Measurements from ENCODE around the gene CTSC. TPM values are rescaled to one million over a fixed set of nuclear protein-coding genes. Genes with fewer than 3 reads are reported as not detected.
A peak's percentile ranks its signal among the peaks of the same experiment; 100 is the strongest.

CTSC gene
- total RNA-seq, 4 donors from 2014 or later: 14.2 to 78.6 (median 47.9) TPM

GRCh38 chr11:88359541-88359940, 22.0 kb upstream of the CTSC start:
- TF ChIP-seq CTCF (IDR thresholded peaks at IDR 0.05): no peak
- no peak for TF ChIP-seq EP300 (IDR thresholded peaks at IDR 0.05)
- no peak for TF ChIP-seq POLR2AphosphoS5 (IDR thresholded peaks at IDR 0.05)
- no peak for TF ChIP-seq POLR2A (IDR thresholded peaks at IDR 0.05)
- Histone ChIP-seq H3K4me3 (no peak overlapping the region), H3K27me3 (no peaks in the 10 kb centered on the region), H3K9me3 (no peaks in the 10 kb centered on the region), H3K36me3 (no peaks in the 10 kb centered on the region), H3K4me1 (peaks cover 0 to 10% (median 0%) of the 10 kb centered on the region in 3 donors), H3K27ac (no peak overlapping the region)
- ATAC-seq: no peak
- 70 to 89% methylated on average over 1 of the region's 1 CpG for WGBS, 2 donors (ENCODE audit: low coverage in 1 of 2)

DNA sequence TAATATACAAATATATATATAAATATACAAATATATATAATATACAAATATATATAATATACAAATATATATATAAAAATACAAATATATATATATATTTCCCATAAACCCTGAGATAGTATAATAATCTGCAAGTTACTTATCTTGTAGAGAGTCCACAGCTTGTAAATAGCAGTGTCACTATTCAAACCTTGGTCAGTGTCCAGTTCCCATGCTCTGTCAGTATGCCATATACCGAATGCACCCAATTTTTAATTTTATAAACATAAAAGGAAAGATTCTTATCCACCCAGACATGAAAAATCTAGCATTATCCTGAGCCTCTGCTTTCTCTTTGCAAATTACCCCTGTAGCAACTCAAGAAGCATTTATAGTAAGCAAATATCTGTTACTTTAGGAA, 21.6 kb upstream of the CTSC start:
- H3K4me3 ChIP-seq: no peak overlapping the region
- no peaks in the 10 kb centered on the region for H3K36me3 ChIP-seq
- H3K9me3 ChIP-seq: no peaks in the 10 kb centered on the region
- no peak for ATAC-seq
- H3K27me3 ChIP-seq: no peaks in the 10 kb centered on the region
- no peak overlapping the region for H3K27ac ChIP-seq
- peaks cover 0 to 10% (median 0%) of the 10 kb centered on the region in 3 donors for H3K4me1 ChIP-seq
- 71 to 82% methylated on average over 1 of the region's 1 CpG for WGBS, 2 donors (ENCODE audit: low coverage in 1 of 2)
- no peak for TF ChIP-seq EP300 (IDR thresholded peaks at IDR 0.05)
- TF ChIP-seq POLR2AphosphoS5 (IDR thresholded peaks at IDR 0.05): no peak
- no peak for TF ChIP-seq CTCF (IDR thresholded peaks at IDR 0.05)
- no peak for TF ChIP-seq POLR2A (IDR thresholded peaks at IDR 0.05)

GRCh38 chr11:88358040-88358431, 20.5 kb upstream of the CTSC start:
- ATAC-seq: no peak
- 92 to 95% methylated on average over 2 of the region's 2 CpGs for WGBS, 2 donors (ENCODE audit: low coverage in 1 of 2)
- Histone ChIP-seq H3K27me3 (no peaks in the 10 kb centered on the region), H3K27ac (no peak overlapping the region), H3K4me1 (peaks cover 0 to 10% (median 0%) of the 10 kb centered on the region in 3 donors), H3K9me3 (no peaks in the 10 kb centered on the region), H3K36me3 (no peaks in the 10 kb centered on the region), H3K4me3 (no peak overlapping the region)
- no peak for TF ChIP-seq POLR2A (IDR thresholded peaks at IDR 0.05)
- TF ChIP-seq EP300 (IDR thresholded peaks at IDR 0.05): no peak
- TF ChIP-seq CTCF (IDR thresholded peaks at IDR 0.05): no peak
- TF ChIP-seq POLR2AphosphoS5 (IDR thresholded peaks at IDR 0.05): no peak

DNA sequence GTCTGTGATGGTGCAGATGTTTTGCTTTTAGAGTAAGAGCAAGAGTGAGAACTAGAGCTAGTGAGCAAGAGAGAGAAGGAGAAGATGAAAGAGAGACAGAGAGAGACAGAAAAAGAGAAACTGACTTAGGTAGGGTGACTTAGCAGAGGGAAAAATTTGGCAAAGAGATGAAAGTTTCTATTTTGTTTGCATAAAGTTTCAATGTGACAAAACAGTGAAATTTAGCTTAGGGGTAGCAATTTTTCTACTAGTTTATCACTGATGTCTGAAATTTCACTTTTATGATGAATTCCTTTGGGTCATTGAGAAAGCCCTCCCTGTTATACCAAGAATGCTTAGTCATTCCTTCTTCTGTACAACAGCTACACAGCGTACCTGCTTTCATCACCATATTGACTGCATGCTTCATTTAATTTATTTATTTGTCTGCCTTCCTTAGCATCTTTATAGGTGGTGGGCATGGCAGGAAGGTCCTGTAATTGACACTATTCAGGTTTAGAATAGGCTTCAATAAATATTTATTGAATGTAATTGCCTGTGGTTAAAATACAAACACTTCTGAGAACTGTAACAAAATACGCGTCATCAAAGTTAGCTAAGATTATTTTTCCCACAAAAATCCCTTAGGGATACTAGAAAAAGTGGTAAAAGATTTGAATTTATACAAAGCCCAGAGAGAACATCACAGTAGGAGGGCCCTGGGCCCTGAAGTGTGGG, 19.9 kb upstream of the CTSC start:
- Histone ChIP-seq H3K4me3 (no peak overlapping the region), H3K9me3 (no peaks in the 10 kb centered on the region), H3K4me1 (peaks cover 0 to 10% (median 0%) of the 10 kb centered on the region in 3 donors), H3K27me3 (no peaks in the 10 kb centered on the region), H3K27ac (peak overlapping the region in 1 of 4 donors; percentile 9), H3K36me3 (no peaks in the 10 kb centered on the region)
- no peak for ATAC-seq
- no peak for TF ChIP-seq POLR2AphosphoS5 (IDR thresholded peaks at IDR 0.05)
- TF ChIP-seq EP300 (IDR thresholded peaks at IDR 0.05): no peak
- TF ChIP-seq POLR2A (IDR thresholded peaks at IDR 0.05): no peak
- no peak for TF ChIP-seq CTCF (IDR thresholded peaks at IDR 0.05)
- WGBS, 2 donors (ENCODE audit: low coverage in 1 of 2): 81 to 86% methylated on average over 3 of the region's 3 CpGs

DNA sequence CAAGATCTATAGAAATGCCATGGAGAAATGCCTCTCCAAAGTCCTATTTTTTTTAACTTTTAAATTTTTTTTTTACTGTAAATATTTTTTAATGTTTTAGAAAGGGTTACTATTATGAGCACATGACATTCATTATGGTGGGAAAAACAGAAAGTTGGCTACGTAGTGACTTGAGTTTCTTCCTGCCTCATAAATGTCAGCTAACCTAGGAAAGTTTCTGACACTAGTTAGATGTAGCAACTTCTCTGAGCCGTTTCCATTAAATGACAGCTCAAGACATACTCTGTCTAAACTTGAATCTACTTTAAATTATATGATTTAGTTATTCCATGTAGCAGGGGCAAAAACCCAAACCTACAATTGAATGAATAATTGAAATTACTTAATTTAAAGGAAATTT, 18.4 kb upstream of the CTSC start:
- Histone ChIP-seq H3K36me3 (no peaks in the 10 kb centered on the region), H3K4me1 (peaks cover 0 to 10% (median 0%) of the 10 kb centered on the region in 3 donors), H3K4me3 (no peak overlapping the region), H3K27me3 (no peaks in the 10 kb centered on the region), H3K9me3 (no peaks in the 10 kb centered on the region), H3K27ac (no peak overlapping the region)
- TF ChIP-seq POLR2A (IDR thresholded peaks at IDR 0.05) (no peak), POLR2AphosphoS5 (IDR thresholded peaks at IDR 0.05) (no peak), EP300 (IDR thresholded peaks at IDR 0.05) (no peak), CTCF (IDR thresholded peaks at IDR 0.05) (no peak)
- WGBS, 2 donors (ENCODE audit: low coverage in 1 of 2): 45 to 52% methylated on average over 2 of the region's 2 CpGs
- ATAC-seq: no peak

Data from gastroesophageal sphincter (tissue), 4 donors.